Neuronal stem cell (in vitro differentiated cells): Measurements from ENCODE around the gene RPL19.

ENCODE experiments used
- DNase-seq: peaks from one replicate; pipeline ENCODE4 v3.0.0-alpha.2; 2013; ENCODE audit warnings: low spot score
- H2AFZ ChIP-seq: one replicate; pipeline ENCODE4 v1.6.1; 2013; ENCODE audit warnings: mild to moderate bottlenecking, low read length, inconsistent platforms
- H2AK5ac ChIP-seq: 2 replicates; pipeline ENCODE4 v1.6.1; 2013; ENCODE audit warnings: low read depth, mild to moderate bottlenecking, inconsistent platforms, low read length, moderate library complexity, mixed read lengths
- H2BK120ac ChIP-seq: 2 replicates; pipeline ENCODE4 v1.6.1; 2013; ENCODE audit warnings: low read depth, mild to moderate bottlenecking, inconsistent platforms, low read length, moderate library complexity, mixed read lengths
- H2BK12ac ChIP-seq: one replicate; pipeline ENCODE4 v1.6.1; 2013; ENCODE audit warnings: low read length, inconsistent platforms
- H2BK15ac ChIP-seq: 2 replicates; pipeline ENCODE4 v1.6.1; 2013; ENCODE audit warnings: mild to moderate bottlenecking, low read length, inconsistent platforms, mixed read lengths
- H2BK5ac ChIP-seq: one replicate; pipeline ENCODE4 v1.6.1; 2013; ENCODE audit warnings: inconsistent platforms, mild to moderate bottlenecking, low read length, moderate library complexity
- H3K14ac ChIP-seq: one replicate; pipeline ENCODE4 v1.6.1; 2013; ENCODE audit warnings: low read length, inconsistent platforms
- H3K18ac ChIP-seq: 2 replicates; pipeline ENCODE4 v1.6.1; 2013; ENCODE audit warnings: low read length, inconsistent platforms
- H3K23ac ChIP-seq: 2 replicates; pipeline ENCODE4 v1.6.1; 2013; ENCODE audit warnings: low read depth, mild to moderate bottlenecking, mixed read lengths, low read length, inconsistent platforms; ENCODE audit not compliant: poor library complexity
- H3K27ac ChIP-seq: replicated peaks from 3 replicates; pipeline ENCODE4 v1.5.1; 2013; ENCODE audit warnings: low read length, inconsistent platforms
- H3K27me3 ChIP-seq, 3 experiments: 2 replicates each; pipeline ENCODE4 v1.6.1; 2013; ENCODE audit warnings: low read length in 3 of 3, mild to moderate bottlenecking in 2 of 3, inconsistent platforms in 1 of 3, low read depth in 1 of 3, mixed read lengths in 1 of 3, moderate library complexity in 1 of 3; ENCODE audit not compliant: control insufficient read depth in 3 of 3, insufficient read depth in 3 of 3
- H3K36me3 ChIP-seq, 2 donors: replicated peaks in 1 of 2; 2 replicates each; pipeline ENCODE4 v1.6.1; 2013; ENCODE audit warnings: low read length in 2 of 2; ENCODE audit not compliant: control insufficient read depth in 2 of 2, insufficient read depth in 2 of 2
- H3K4ac ChIP-seq: 2 replicates; pipeline ENCODE4 v1.6.1; 2013; ENCODE audit warnings: inconsistent platforms, mild to moderate bottlenecking, low read length, moderate library complexity
- H3K4me1 ChIP-seq, 2 donors: 1 replicate in 1 of 2; 2 replicates in 1 of 2; pipeline ENCODE4 v1.6.1; 2013; ENCODE audit warnings: low read length in 2 of 2, low read depth in 1 of 2; ENCODE audit not compliant: control insufficient read depth in 2 of 2, insufficient read depth in 1 of 2
- H3K4me2 ChIP-seq: one replicate; pipeline ENCODE4 v1.6.1; 2013; ENCODE audit warnings: mild to moderate bottlenecking, low read length, inconsistent platforms; ENCODE audit not compliant: insufficient read depth, poor library complexity, severe bottlenecking
- H3K4me3 ChIP-seq, 2 donors: 2 replicates each; pipeline ENCODE4 v1.5.1; 2013; ENCODE audit warnings: low read length in 2 of 2, mild to moderate bottlenecking in 2 of 2, inconsistent platforms in 1 of 2, moderate library complexity in 1 of 2
- H3K79me1 ChIP-seq: one replicate; pipeline ENCODE4 v1.6.1; 2013; ENCODE audit warnings: low read depth, mild to moderate bottlenecking, inconsistent platforms, low read length, moderate library complexity
- H3K9ac ChIP-seq: one replicate; pipeline ENCODE4 v1.6.1; 2013; ENCODE audit warnings: mild to moderate bottlenecking, low read depth, low read length, inconsistent platforms; ENCODE audit not compliant: poor library complexity
- H3K9me3 ChIP-seq, 2 donors: replicated peaks in 1 of 2; 2 replicates each; pipeline versions ENCODE3 to v1.6.1; 2013; ENCODE audit warnings: low read length in 2 of 2, mild to moderate bottlenecking in 2 of 2, inconsistent platforms in 1 of 2, low read depth in 1 of 2, mixed read lengths in 1 of 2, moderate library complexity in 1 of 2; ENCODE audit not compliant: control insufficient read depth in 2 of 2, insufficient read depth in 1 of 2
- H4K8ac ChIP-seq: one replicate; pipeline ENCODE4 v1.6.1; 2013; ENCODE audit warnings: low read depth, mild to moderate bottlenecking, inconsistent platforms, low read length, moderate library complexity
- H4K91ac ChIP-seq: one replicate; pipeline ENCODE4 v1.6.1; 2013; ENCODE audit warnings: low read length, low read depth, mild to moderate bottlenecking, inconsistent platforms; ENCODE audit not compliant: poor library complexity
- WGBS, 2 donors: extraction: QIAGEN DNeasy Blood & Tissue Kit; methylation state at CpG; one replicate each; pipeline ENCODE4 v1.1.7; 2013; ENCODE audit warnings: missing lambda C conversion rate in 2 of 2, mixed read lengths in 1 of 2; ENCODE audit not compliant: insufficient read length in 2 of 2, insufficient replicate concordance in 1 of 2; ENCODE audit errors: extremely low coverage in 2 of 2; 5-methylcytosine and 5-hydroxymethylcytosine counted together

RPL19 gene

DNA sequence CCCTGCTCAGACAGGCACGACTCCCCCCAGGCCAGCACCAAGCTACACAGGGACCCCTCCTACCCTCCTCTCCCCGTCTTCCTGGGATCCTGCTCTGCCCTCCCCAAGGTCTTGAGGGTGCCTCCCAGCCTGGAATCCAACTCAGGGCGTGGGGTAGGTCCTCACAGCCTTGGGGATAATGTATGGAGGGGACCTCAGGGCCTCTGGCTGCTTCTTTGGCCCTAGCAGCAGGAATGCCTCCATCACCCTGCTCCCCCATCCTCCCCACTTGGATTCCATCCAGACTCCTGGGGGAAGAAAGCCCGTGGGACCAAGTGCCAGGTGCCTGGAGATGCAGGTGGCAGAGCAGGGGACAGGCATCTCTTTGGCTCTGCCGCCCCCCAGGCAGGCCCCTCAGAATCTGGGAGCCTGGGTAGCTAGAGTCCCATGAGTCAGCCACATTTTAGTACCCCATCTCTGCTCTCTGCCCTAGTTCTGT lies 36.4 kb downstream of the RPL19 start:
- Histone ChIP-seq H2BK120ac (no peak overlapping the region), H2AK5ac (peak overlapping the region; percentile 66), H3K14ac (no peak overlapping the region), H3K4me1 (peaks cover 8% of the 10 kb centered on the region in 2 donors), H3K4ac (no peak overlapping the region), H2BK12ac (peak overlapping the region; percentile 75), H3K27ac (no peak overlapping the region), H3K27me3 (peaks cover 0 to 12% (median 0%) of the 10 kb centered on the region in 3 experiments), H2BK5ac (peak overlapping the region; percentile 32), H3K4me3 (peak overlapping the region in 1 of 2 donors; percentile 6), H2BK15ac (peak overlapping the region; percentile 62), H3K4me2 (no peak overlapping the region), H3K9me3 (no peaks in the 10 kb centered on the region), H3K79me1 (peaks cover 3% of the 10 kb centered on the region), H2AFZ (no peak overlapping the region), H3K9ac (no peak overlapping the region), H3K36me3 (no peaks in the 10 kb centered on the region), H3K18ac (peak overlapping the region; percentile 67), H4K8ac (no peak overlapping the region), H4K91ac (peak overlapping the region; percentile 17), H3K23ac (peak overlapping the region; percentile 69)
- no peak for DNase-seq
- no CpG with 5 or more reads among the region's 5 CpGs for WGBS, 2 donors

- no peak overlapping the region for H3K4me2 ChIP-seq
- no peak overlapping the region for H3K4me3 ChIP-seq
- H2BK5ac ChIP-seq, result peak overlapping the region; percentile 32
- no peaks in the 10 kb centered on the region for H3K36me3 ChIP-seq
- peak overlapping the region; percentile 67 for H2BK12ac ChIP-seq
- WGBS, 2 donors, result no CpG with 5 or more reads among the region's 6 CpGs
- no peak overlapping the region for H3K4ac ChIP-seq
- H3K79me1 ChIP-seq, result peaks cover 3% of the 10 kb centered on the region
- H2AFZ ChIP-seq, result no peak overlapping the region
- H3K18ac ChIP-seq, result no peak overlapping the region
- no peak overlapping the region for H2BK120ac ChIP-seq
- peaks cover 3 to 4% of the 10 kb centered on the region in 2 donors for H3K4me1 ChIP-seq
- H3K9me3 ChIP-seq, result no peaks in the 10 kb centered on the region
- no peak overlapping the region for H3K27ac ChIP-seq
- H2AK5ac ChIP-seq, result peak overlapping the region; percentile 66
- peak overlapping the region; percentile 9 for H2BK15ac ChIP-seq
- no peak for DNase-seq
- H4K91ac ChIP-seq, result peak overlapping the region; percentile 17
- no peak overlapping the region for H4K8ac ChIP-seq
- no peak overlapping the region for H3K9ac ChIP-seq
- no peak overlapping the region for H3K23ac ChIP-seq
- peaks cover 0 to 12% (median 0%) of the 10 kb centered on the region in 3 experiments for H3K27me3 ChIP-seq
- H3K14ac ChIP-seq, result no peak overlapping the region
Measured at GRCh38 chr17:39236981-39237441, 36.9 kb downstream of the RPL19 start.

DNA sequence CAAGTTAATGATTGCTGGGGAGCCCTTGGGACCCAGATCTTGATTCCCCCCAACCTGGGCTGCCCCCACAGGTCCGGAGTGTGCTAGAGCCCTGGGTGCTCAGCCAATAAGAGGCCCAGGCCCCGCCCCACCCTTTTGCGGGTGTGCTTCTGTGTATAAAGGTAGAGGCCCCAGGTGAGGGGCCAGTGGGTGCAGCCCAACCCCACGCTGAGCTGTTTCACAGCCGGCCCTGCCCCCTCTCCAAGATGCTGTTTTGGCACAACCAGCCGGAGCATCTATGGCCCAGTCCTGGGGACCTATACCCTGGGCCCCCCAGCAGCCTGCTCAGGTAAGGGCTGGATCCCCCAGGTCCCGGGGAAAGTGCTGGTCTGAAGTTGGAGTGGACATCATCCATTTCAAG lies 37.5 kb downstream of the RPL19 start:
- no peak overlapping the region for H3K14ac ChIP-seq
- no peak overlapping the region for H2AFZ ChIP-seq
- no peaks in the 10 kb centered on the region for H3K4me1 ChIP-seq
- H3K27ac ChIP-seq, result no peak overlapping the region
- DNase-seq, result no peak
- no peak overlapping the region for H3K9ac ChIP-seq
- no peaks in the 10 kb centered on the region for H3K9me3 ChIP-seq
- WGBS, 2 donors, result no CpG with 5 or more reads among the region's 7 CpGs
- H2BK120ac ChIP-seq, result no peak overlapping the region
- no peak overlapping the region for H4K8ac ChIP-seq
- no peak overlapping the region for H3K4me3 ChIP-seq
- H3K27me3 ChIP-seq, result peaks cover 0 to 12% (median 0%) of the 10 kb centered on the region in 3 experiments
- no peak overlapping the region for H2BK12ac ChIP-seq
- no peak overlapping the region for H3K4me2 ChIP-seq
- peak overlapping the region; percentile 35 for H2AK5ac ChIP-seq
- H3K4ac ChIP-seq, result no peak overlapping the region
- no peak overlapping the region for H4K91ac ChIP-seq
- no peaks in the 10 kb centered on the region for H3K36me3 ChIP-seq
- H3K18ac ChIP-seq, result no peak overlapping the region
- H2BK5ac ChIP-seq, result no peak overlapping the region
- no peak overlapping the region for H3K23ac ChIP-seq
- H2BK15ac ChIP-seq, result peak overlapping the region; percentile 26
- peaks cover 3% of the 10 kb centered on the region for H3K79me1 ChIP-seq

- H3K9me3 ChIP-seq, result no peaks in the 10 kb centered on the region
- no peak overlapping the region for H3K4ac ChIP-seq
- H2BK5ac ChIP-seq, result peak overlapping the region; percentile 39
- no peak overlapping the region for H3K4me3 ChIP-seq
- no peak overlapping the region for H2AFZ ChIP-seq
- peaks cover 3% of the 10 kb centered on the region for H3K79me1 ChIP-seq
- peak overlapping the region; percentile 64 for H3K18ac ChIP-seq
- H4K91ac ChIP-seq, result no peak overlapping the region
- no peak overlapping the region for H4K8ac ChIP-seq
- peaks cover 0 to 12% (median 0%) of the 10 kb centered on the region in 3 experiments for H3K27me3 ChIP-seq
- no peaks in the 10 kb centered on the region for H3K36me3 ChIP-seq
- H3K27ac ChIP-seq, result no peak overlapping the region
- H3K14ac ChIP-seq, result peak overlapping the region; percentile 94
- H2BK120ac ChIP-seq, result peak overlapping the region; percentile 94
- H2AK5ac ChIP-seq, result peak overlapping the region; percentile 94
- no CpG with 5 or more reads among the region's 15 CpGs for WGBS, 2 donors
- no peak for DNase-seq
- peak overlapping the region; percentile 83 for H2BK15ac ChIP-seq
- H3K4me2 ChIP-seq, result no peak overlapping the region
- peak overlapping the region; percentile 84 for H2BK12ac ChIP-seq
- H3K23ac ChIP-seq, result peak overlapping the region; percentile 93
- H3K9ac ChIP-seq, result no peak overlapping the region
- no peaks in the 10 kb centered on the region for H3K4me1 ChIP-seq
Measured at GRCh38 chr17:39238311-39238972, 38.4 kb downstream of the RPL19 start.
